ENCODE measurements around the gene MGAT4C. TPM values are rescaled to one million over a fixed set of nuclear protein-coding genes. Genes with fewer than 3 reads are reported as not detected.

Gene MGAT4C
- total RNA-seq, 2 donors from 2014 or later: under 0.01 to 3.1 TPM

DNA sequence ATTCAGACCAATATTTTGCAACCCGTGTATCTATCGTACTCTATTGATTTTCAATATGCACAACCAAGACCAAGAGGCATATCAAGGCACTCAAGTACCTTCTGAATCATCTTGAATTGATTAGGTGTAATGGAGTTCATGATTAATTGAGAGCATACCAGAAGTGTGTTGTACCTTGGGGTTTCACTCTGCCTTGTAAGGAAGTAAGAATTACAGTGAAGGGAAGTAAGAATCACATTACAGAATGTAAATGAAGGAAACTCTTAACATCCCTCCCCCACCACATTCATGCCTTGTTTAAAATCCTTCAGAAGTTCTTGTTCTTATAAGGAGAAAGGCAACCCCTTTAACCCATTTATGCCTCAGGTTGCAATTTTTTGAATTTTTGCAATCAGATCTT lies 5.4 kb upstream of the MGAT4C start:
- Histone ChIP-seq H3K4me3 (no peak overlapping the region), H3K4me1 (no peaks in the 10 kb centered on the region), H3K9me3 (no peaks in the 10 kb centered on the region), H3K27me3 (no peaks in the 10 kb centered on the region), H3K27ac (no peak overlapping the region), H3K36me3 (replicated peaks in 1 of 2; ENCODE audit: insufficient read depth in 1 of 2, low read depth in 2 of 2) (no peaks in the 10 kb centered on the region)
- DNase-seq: no peak
- TF ChIP-seq POLR2A (IDR thresholded peaks at IDR 0.05): no peak
- TF ChIP-seq, protein P1, sequence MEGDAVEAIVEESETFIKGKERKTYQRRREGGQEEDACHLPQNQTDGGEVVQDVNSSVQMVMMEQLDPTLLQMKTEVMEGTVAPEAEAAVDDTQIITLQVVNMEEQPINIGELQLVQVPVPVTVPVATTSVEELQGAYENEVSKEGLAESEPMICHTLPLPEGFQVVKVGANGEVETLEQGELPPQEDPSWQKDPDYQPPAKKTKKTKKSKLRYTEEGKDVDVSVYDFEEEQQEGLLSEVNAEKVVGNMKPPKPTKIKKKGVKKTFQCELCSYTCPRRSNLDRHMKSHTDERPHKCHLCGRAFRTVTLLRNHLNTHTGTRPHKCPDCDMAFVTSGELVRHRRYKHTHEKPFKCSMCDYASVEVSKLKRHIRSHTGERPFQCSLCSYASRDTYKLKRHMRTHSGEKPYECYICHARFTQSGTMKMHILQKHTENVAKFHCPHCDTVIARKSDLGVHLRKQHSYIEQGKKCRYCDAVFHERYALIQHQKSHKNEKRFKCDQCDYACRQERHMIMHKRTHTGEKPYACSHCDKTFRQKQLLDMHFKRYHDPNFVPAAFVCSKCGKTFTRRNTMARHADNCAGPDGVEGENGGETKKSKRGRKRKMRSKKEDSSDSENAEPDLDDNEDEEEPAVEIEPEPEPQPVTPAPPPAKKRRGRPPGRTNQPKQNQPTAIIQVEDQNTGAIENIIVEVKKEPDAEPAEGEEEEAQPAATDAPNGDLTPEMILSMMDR (IDR thresholded peaks at IDR 0.05): no peak
- WGBS, 2 donors: 48 to 62% methylated on average over 2 of the region's 2 CpGs
- intact Hi-C loops (cut with DNase I): no loop called here
- no peak for ATAC-seq

DNA sequence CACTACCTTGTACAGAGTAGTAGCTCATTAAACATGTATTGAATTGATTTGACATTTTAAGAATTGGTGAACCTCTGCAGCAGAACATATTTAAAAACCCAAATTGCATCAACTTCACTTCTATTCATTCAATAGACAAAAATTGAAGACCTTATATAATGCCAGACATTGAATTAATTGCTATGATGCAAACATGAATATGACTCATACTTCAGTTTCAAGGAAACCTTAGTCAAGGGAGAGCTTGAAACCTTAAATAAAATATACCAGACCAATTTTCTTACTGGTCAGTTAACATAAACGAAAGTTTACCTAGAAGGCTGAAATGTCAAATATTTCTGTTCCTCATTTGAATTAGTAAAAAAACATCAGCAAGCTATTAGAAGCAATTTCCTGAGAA lies 5.0 kb upstream of the MGAT4C start:
- WGBS, 2 donors: 41 to 50% methylated on average over 1 of the region's 1 CpG
- H3K4me1 ChIP-seq: no peaks in the 10 kb centered on the region
- intact Hi-C loops (cut with DNase I): no loop called here
- no peaks in the 10 kb centered on the region for H3K36me3 ChIP-seq (replicated peaks in 1 of 2; ENCODE audit: insufficient read depth in 1 of 2, low read depth in 2 of 2)
- H3K9me3 ChIP-seq: no peaks in the 10 kb centered on the region
- no peak overlapping the region for H3K27ac ChIP-seq
- H3K27me3 ChIP-seq: no peaks in the 10 kb centered on the region
- ATAC-seq (no peak), DNase-seq (no peak)
- H3K4me3 ChIP-seq: no peak overlapping the region
- TF ChIP-seq, protein P1 (IDR thresholded peaks at IDR 0.05): no peak
- no peak for TF ChIP-seq POLR2A (IDR thresholded peaks at IDR 0.05)

DNA sequence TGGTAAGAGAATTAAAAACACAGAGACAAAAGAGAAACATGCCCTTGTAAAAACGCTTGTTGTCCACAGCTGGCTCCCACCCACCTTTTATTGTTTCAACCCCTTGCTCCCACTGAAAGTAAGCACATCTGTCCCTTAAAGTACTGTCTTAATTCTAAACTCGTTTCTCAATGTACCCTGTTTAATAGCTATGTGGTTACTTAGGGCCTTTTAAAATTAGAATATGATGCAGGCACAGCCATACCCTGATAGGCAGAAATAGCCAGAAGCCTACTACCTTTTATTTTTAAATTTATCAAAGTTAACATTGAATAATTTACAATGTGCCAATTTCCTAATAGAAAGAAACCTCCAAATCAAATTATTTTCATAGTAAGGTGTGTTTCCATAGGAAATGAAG lies 4.0 kb upstream of the MGAT4C start:
- Histone ChIP-seq H3K4me1 (no peaks in the 10 kb centered on the region), H3K36me3 (replicated peaks in 1 of 2; ENCODE audit: insufficient read depth in 1 of 2, low read depth in 2 of 2) (no peaks in the 10 kb centered on the region), H3K4me3 (no peak overlapping the region), H3K27ac (no peak overlapping the region), H3K27me3 (no peaks in the 10 kb centered on the region), H3K9me3 (no peaks in the 10 kb centered on the region)
- no peak for ATAC-seq
- WGBS, 2 donors: 47 to 57% methylated on average over 2 of the region's 2 CpGs
- no peak for DNase-seq
- no peak for TF ChIP-seq POLR2A (IDR thresholded peaks at IDR 0.05)
- intact Hi-C loops (cut with DNase I): no loop called here

DNA sequence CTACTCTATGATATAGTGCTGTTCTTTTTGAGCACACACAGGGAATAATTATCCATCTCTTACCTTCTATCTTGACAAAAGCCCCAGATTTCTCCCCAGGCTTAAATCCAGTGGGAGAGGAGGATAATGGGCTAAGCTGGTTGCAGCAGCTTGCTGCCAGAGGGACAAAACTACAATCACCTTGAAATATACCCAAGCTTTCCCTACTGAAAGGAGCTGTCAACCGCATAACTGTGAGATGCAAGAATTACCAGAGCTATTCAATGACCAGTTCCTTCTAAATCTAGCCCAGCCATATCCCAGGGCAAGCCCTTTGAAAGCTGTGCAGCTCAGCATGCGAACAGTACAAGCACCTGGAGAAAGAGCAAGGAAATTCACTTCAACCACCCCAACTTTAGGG lies 943 bp upstream of the MGAT4C start:
- Histone ChIP-seq H3K36me3 (replicated peaks in 1 of 2; ENCODE audit: insufficient read depth in 1 of 2, low read depth in 2 of 2) (no peaks in the 10 kb centered on the region), H3K27me3 (no peaks in the 10 kb centered on the region), H3K4me3 (no peak overlapping the region), H3K4me1 (no peaks in the 10 kb centered on the region), H3K27ac (no peak overlapping the region), H3K9me3 (no peaks in the 10 kb centered on the region)
- ATAC-seq: no peak
- intact Hi-C loops (cut with DNase I): no loop called here
- TF ChIP-seq POLR2A (IDR thresholded peaks at IDR 0.05): no peak
- TF ChIP-seq, protein P1 (IDR thresholded peaks at IDR 0.05): no peak
- 60 to 72% methylated on average over 2 of the region's 2 CpGs for WGBS, 2 donors
- no peak for DNase-seq

DNA sequence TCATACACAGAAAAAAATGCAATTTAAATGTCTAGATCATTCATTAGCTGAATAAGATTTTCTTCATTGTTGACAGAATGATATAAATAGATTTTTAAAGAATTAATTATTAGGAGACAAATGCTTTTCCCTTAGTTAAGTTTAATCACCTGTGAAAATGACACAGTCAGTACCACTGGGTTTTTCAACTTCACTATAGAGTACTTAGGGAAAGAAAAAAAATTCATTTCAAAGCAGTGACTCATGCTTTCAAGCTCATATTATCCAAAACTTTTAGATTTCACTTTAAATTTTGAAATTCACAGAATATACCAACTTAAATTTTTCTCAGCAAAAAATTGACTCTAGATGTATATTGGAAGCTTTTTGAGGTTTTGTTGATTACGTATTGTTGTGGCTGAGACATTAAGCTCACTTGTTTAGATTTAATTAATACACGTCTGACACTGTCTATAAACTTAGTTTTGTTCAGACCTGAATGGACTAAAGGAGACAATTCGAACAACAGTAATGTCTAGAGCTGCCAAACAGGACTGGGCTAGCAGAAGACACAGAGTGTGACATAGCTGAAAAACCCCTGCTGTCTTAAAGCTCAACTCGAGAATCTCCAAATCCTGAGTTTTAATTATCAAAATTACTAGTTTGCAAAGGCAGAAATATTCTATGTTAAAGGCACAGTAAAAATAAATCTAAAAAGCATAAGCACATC lies 1.6 kb downstream of the MGAT4C start:
- Histone ChIP-seq H3K9me3 (no peaks in the 10 kb centered on the region), H3K4me3 (no peak overlapping the region), H3K27ac (no peak overlapping the region), H3K27me3 (no peaks in the 10 kb centered on the region), H3K4me1 (no peaks in the 10 kb centered on the region), H3K36me3 (replicated peaks in 1 of 2; ENCODE audit: insufficient read depth in 1 of 2, low read depth in 2 of 2) (no peaks in the 10 kb centered on the region)
- TF ChIP-seq, protein P1 (IDR thresholded peaks at IDR 0.05): no peak
- no peak for TF ChIP-seq POLR2A (IDR thresholded peaks at IDR 0.05)
- no peak for ATAC-seq
- intact Hi-C loops (cut with DNase I): no loop called here
- DNase-seq: no peak
- WGBS, 2 donors: 57 to 61% methylated on average over 4 of the region's 4 CpGs
